ENCODE results near the gene NACC1.

DNA sequence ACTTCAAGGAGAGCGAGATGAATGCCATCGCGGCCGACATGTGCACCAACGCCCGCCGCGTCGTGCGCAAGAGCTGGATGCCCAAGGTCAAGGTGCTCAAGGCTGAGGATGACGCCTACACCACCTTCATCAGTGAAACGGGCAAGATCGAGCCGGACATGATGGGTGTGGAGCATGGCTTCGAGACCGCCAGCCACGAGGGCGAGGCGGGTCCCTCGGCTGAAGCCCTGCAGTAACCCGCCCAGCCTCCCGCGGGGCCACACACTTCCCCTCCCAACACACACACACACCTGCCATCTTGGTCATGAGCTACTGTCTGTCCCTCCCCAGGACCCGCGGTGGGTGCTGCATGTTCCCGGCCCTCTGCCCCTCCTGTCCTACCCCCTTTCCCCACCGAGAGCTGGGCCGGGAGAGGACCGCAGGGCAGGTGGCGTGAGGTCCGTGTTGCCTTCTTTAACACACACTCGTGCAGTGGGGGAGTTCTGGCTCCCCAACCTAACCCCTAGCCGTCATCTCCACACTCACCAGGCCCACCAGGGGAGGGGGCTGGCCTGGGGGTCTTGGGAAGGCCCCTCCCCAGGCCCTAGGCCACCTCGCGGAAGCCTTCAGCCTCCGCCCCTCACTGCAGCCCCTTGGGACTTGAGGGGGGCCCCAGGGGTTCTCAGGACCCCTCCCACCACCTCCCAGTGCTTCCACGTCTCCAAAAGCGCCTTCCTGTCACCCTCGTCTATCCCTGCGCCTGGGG lies 20.3 kb downstream of the NACC1 start:
- TF ChIP-seq, protein P1, sequence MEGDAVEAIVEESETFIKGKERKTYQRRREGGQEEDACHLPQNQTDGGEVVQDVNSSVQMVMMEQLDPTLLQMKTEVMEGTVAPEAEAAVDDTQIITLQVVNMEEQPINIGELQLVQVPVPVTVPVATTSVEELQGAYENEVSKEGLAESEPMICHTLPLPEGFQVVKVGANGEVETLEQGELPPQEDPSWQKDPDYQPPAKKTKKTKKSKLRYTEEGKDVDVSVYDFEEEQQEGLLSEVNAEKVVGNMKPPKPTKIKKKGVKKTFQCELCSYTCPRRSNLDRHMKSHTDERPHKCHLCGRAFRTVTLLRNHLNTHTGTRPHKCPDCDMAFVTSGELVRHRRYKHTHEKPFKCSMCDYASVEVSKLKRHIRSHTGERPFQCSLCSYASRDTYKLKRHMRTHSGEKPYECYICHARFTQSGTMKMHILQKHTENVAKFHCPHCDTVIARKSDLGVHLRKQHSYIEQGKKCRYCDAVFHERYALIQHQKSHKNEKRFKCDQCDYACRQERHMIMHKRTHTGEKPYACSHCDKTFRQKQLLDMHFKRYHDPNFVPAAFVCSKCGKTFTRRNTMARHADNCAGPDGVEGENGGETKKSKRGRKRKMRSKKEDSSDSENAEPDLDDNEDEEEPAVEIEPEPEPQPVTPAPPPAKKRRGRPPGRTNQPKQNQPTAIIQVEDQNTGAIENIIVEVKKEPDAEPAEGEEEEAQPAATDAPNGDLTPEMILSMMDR (IDR thresholded peaks at IDR 0.05; ENCODE audit: poor library complexity): no peak
- no peak for TF ChIP-seq EZH2phosphoT487 (IDR thresholded peaks at IDR 0.05; ENCODE audit: low read depth, severe bottlenecking, unreplicated experiment)
- TF ChIP-seq EZH2 (IDR thresholded peaks at IDR 0.05; ENCODE audit: borderline replicate concordance): no peak

Measured in hepatocyte (in vitro differentiated cells).